Tibial artery (tissue), 4 donors: ENCODE data around the gene B4GALNT1.
A peak's percentile ranks its signal among the peaks of the same experiment; 100 is the strongest.

Experiments
- DNase-seq, 2 donors: peaks; one replicate each; pipeline ENCODE4 v3.0.0-alpha.2; 2019
- H3K27ac ChIP-seq, 2 donors: fragments of 200-600 bp; sonication (generic) in 1 of 2; 1 replicate in 1 of 2; 2 replicates in 1 of 2; pipeline ENCODE4 v1.5.1; 2018 to 2019; ENCODE audit warnings: mild to moderate bottlenecking in 1 of 2
- H3K27me3 ChIP-seq, 2 donors: fragments of 200-600 bp; sonication (generic) in 1 of 2; one replicate each; pipeline versions ENCODE4 v1.5.1 to v1.6.0; 2016 to 2019
- H3K36me3 ChIP-seq, 3 donors: fragments of 200-600 bp; sonication (generic) in 2 of 3; one replicate each; pipeline ENCODE4 v1.5.1; 2016 to 2019; ENCODE audit warnings: mild to moderate bottlenecking in 2 of 3
- H3K4me1 ChIP-seq, 4 donors: fragments of 200-600 bp; sonication (generic) in 2 of 4; 1 replicate in 3 of 4; 2 replicates in 1 of 4; pipeline ENCODE4 v1.5.1; 2016 to 2019
- H3K4me3 ChIP-seq, 2 donors: fragments of 200-600 bp; sonication (generic) in 1 of 2; 1 replicate in 1 of 2; 2 replicates in 1 of 2; pipeline ENCODE4 v1.5.1; 2018 to 2019; ENCODE audit warnings: mild to moderate bottlenecking in 2 of 2
- H3K9me3 ChIP-seq, 3 donors: fragments of 200-600 bp; sonication (generic) in 1 of 3; one replicate each; pipeline ENCODE4 v1.5.1; 2016 to 2019
- CTCF ChIP-seq, 2 experiments: fragments of 200-600 bp in 1 of 2; fragments of 450-650 bp in 1 of 2; IDR thresholded peaks; one replicate each; pipeline ENCODE4 v1.5.1; 2017 to 2019; ENCODE audit warnings: antibody characterized with exemption in 2 of 2, mild to moderate bottlenecking in 1 of 2, moderate library complexity in 1 of 2
- intact Hi-C: fragments of 100-400 bp; cut with DNase I; formaldehyde crosslinking; loops from one replicate; pipeline ENCODE4 v1.15.0; 2023; ENCODE audit warnings: low total_unique reads

B4GALNT1 gene

GRCh38 chr12:57623811-57624390, 9.1 kb downstream of the B4GALNT1 start:
- intact Hi-C loops: loop anchor here (10.0 kb wide), 1 partner anchor 139 kb away; the partner anchor contains the start of gene MARS1

GRCh38 chr12:57623385-57623784, 9.6 kb downstream of the B4GALNT1 start:
- DNase-seq: no peak
- H3K36me3 ChIP-seq: peaks cover 0 to 29% (median 5%) of the 10 kb centered on the region in 3 donors
- intact Hi-C loops: loop anchor here (10.0 kb wide), 1 partner anchor 139 kb away; the partner anchor contains the start of gene MARS1
- H3K27ac ChIP-seq: no peak overlapping the region
- no peak overlapping the region for H3K4me3 ChIP-seq
- no peak for TF ChIP-seq CTCF (IDR thresholded peaks at IDR 0.05)
- H3K9me3 ChIP-seq: no peaks in the 10 kb centered on the region
- peaks cover 0 to 17% (median 13%) of the 10 kb centered on the region in 4 donors for H3K4me1 ChIP-seq
- H3K27me3 ChIP-seq: peaks cover 0 to 4% of the 10 kb centered on the region in 2 donors

More at GRCh38 chr12:57623811-57624390, 9.1 kb downstream of the B4GALNT1 start:
- Histone ChIP-seq H3K27me3 (peaks cover 0 to 4% of the 10 kb centered on the region in 2 donors), H3K9me3 (no peaks in the 10 kb centered on the region), H3K36me3 (peaks cover 0 to 24% (median 5%) of the 10 kb centered on the region in 3 donors), H3K27ac (no peak overlapping the region), H3K4me3 (no peak overlapping the region), H3K4me1 (peaks cover 0 to 17% (median 13%) of the 10 kb centered on the region in 4 donors)
- no peak for TF ChIP-seq CTCF (IDR thresholded peaks at IDR 0.05)
- no peak for DNase-seq

- H3K27me3 ChIP-seq: peaks cover 0 to 4% of the 10 kb centered on the region in 2 donors
Measured at GRCh38 chr12:57622293-57623245, 10.4 kb downstream of the B4GALNT1 start.

GRCh38 chr12:57621497-57622292, 11.3 kb downstream of the B4GALNT1 start:
- peaks cover 0 to 17% (median 13%) of the 10 kb centered on the region in 4 donors for H3K4me1 ChIP-seq
- peak in 1 of 2 donors; percentile 74 for DNase-seq
- peak; percentile 95 to 96 for TF ChIP-seq CTCF (IDR thresholded peaks at IDR 0.05)
- peak overlapping the region; percentile 33 to 45 for H3K4me3 ChIP-seq
- H3K36me3 ChIP-seq: peaks cover under 1 to 40% (median 7%) of the 10 kb centered on the region in 3 donors
- intact Hi-C loops: loop anchor here (2.0 to 10.0 kb wide), 2 partner anchors 39 to 137 kb away; partner anchors contain the start of gene MARS1
- no peak overlapping the region for H3K27ac ChIP-seq
- no peaks in the 10 kb centered on the region for H3K9me3 ChIP-seq
- peaks cover 0 to 4% of the 10 kb centered on the region in 2 donors for H3K27me3 ChIP-seq

More at GRCh38 chr12:57622293-57623245, 10.4 kb downstream of the B4GALNT1 start:
- peaks cover 0 to 34% (median 5%) of the 10 kb centered on the region in 3 donors for H3K36me3 ChIP-seq
- H3K4me1 ChIP-seq: peaks cover 0 to 17% (median 13%) of the 10 kb centered on the region in 4 donors
- no peak for DNase-seq
- TF ChIP-seq CTCF (IDR thresholded peaks at IDR 0.05): no peak
- intact Hi-C loops: loop anchor here (10.0 kb wide), 1 partner anchor 138 kb away; the partner anchor contains the start of gene MARS1
- no peaks in the 10 kb centered on the region for H3K9me3 ChIP-seq
- H3K4me3 ChIP-seq: no peak overlapping the region
- no peak overlapping the region for H3K27ac ChIP-seq
